CD8-positive, alpha-beta memory T cell (primary cell): ENCODE measurements around the gene PRICKLE2. TPM values are rescaled to one million over a fixed set of nuclear protein-coding genes. Genes with fewer than 3 reads are reported as not detected.
"Not testable (repeated sequence)": the region's sequence is repeated elsewhere in the genome, so short reads cannot be mapped to it uniquely, and the experiment has no call there.

Experiments used
- CTCF ChIA-PET: fragments of 350-600 bp; sonication (Branson Sonifier 250); formaldehyde crosslinking; loops from one replicate; lab custom pipeline; 2021; ENCODE audit warnings: antibody characterized with exemption; lab: Charles Lee
- POLR2A ChIA-PET: fragments of 350-600 bp; sonication (Branson Sonifier 250); formaldehyde crosslinking; loops from one replicate; lab custom pipeline; 2021; ENCODE audit warnings: antibody characterized with exemption; lab: Charles Lee
- DNase-seq, 5 donors: peaks; one replicate each; pipeline versions ENCODE4 v3.0.0 to v3.0.0-alpha.2; 2020 to 2022; ENCODE audit warnings: mixed read lengths in 1 of 5
- H3K27ac ChIP-seq: one replicate; pipeline ENCODE4 v1.7.0; 2013; ENCODE audit warnings: low read depth, mild to moderate bottlenecking, low read length, moderate library complexity
- H3K27me3 ChIP-seq: 2 replicates; pipeline ENCODE4 v1.7.0; 2013; ENCODE audit warnings: low read length, mild to moderate bottlenecking; ENCODE audit not compliant: insufficient read depth, poor library complexity, severe bottlenecking
- H3K36me3 ChIP-seq: 2 replicates; pipeline ENCODE4 v1.7.0; 2013; ENCODE audit warnings: mild to moderate bottlenecking, low read length, moderate library complexity; ENCODE audit not compliant: insufficient read depth
- H3K4me1 ChIP-seq: 2 replicates; pipeline ENCODE4 v1.7.0; 2013; ENCODE audit warnings: mild to moderate bottlenecking, low read length, moderate library complexity; ENCODE audit not compliant: insufficient read depth
- H3K4me3 ChIP-seq: 2 replicates; pipeline ENCODE4 v1.7.0; 2013; ENCODE audit warnings: mild to moderate bottlenecking, low read length
- H3K9me3 ChIP-seq: 2 replicates; pipeline ENCODE4 v1.7.0; 2013; ENCODE audit warnings: mild to moderate bottlenecking, low read length
- H3K27ac Mint-ChIP-seq, 8 donors: one replicate each; pipeline ENCODE4 v1.8.0; 2020 to 2021; ENCODE audit warnings: mixed read lengths in 8 of 8, mild to moderate bottlenecking in 6 of 8, inconsistent platforms in 3 of 8, moderate library complexity in 3 of 8
- H3K27me3 Mint-ChIP-seq, 2 donors: one replicate each; pipeline ENCODE4 v1.8.0; 2020 to 2021; ENCODE audit warnings: mixed read lengths in 2 of 2, mild to moderate bottlenecking in 1 of 2, moderate library complexity in 1 of 2
- H3K36me3 Mint-ChIP-seq, 3 donors: one replicate each; pipeline ENCODE4 v1.8.0; 2020 to 2021; ENCODE audit warnings: mixed read lengths in 3 of 3, inconsistent platforms in 1 of 3, mild to moderate bottlenecking in 1 of 3
- H3K4me1 Mint-ChIP-seq, 3 donors: one replicate each; pipeline ENCODE4 v1.8.0; 2020 to 2021; ENCODE audit warnings: mixed read lengths in 3 of 3, inconsistent platforms in 1 of 3, mild to moderate bottlenecking in 1 of 3
- H3K4me3 Mint-ChIP-seq, 7 donors: one replicate each; pipeline ENCODE4 v1.8.0; 2020 to 2021; ENCODE audit warnings: mixed read lengths in 7 of 7, mild to moderate bottlenecking in 6 of 7, moderate library complexity in 4 of 7, inconsistent platforms in 2 of 7
- H3K9me3 Mint-ChIP-seq, 5 donors: one replicate each; pipeline ENCODE4 v1.8.0; 2020 to 2022; ENCODE audit warnings: mixed read lengths in 5 of 5, mild to moderate bottlenecking in 3 of 5, moderate library complexity in 2 of 5, inconsistent platforms in 1 of 5
- polyA plus RNA-seq: library from polyadenylated mRNA; unstranded; fragments of 300-500 nt; fragmentation: Illumina TruSeq; gene quantifications from one replicate; pipeline ENCODE4 v1.2.3, GENCODE V29; 2021
- total RNA-seq, 2 experiments: library from RNA; stranded (reverse); gene quantifications; one replicate each; pipeline ENCODE4 v1.2.3, GENCODE V29; 2021

PRICKLE2 gene
- total and polyA plus RNA-seq, 3 experiments from 2014 or later, result not detected

GRCh38 chr3:64097920-64098319 is 127.3 kb downstream of the PRICKLE2 start:
- no peak for DNase-seq
- CTCF ChIA-PET, result no interaction called here
- POLR2A ChIA-PET, result no interaction called here
- peaks cover 1 to 20% of the 10 kb centered on the region in 2 donors for H3K27me3 Mint-ChIP-seq
- H3K4me3 ChIP-seq, result no peak overlapping the region
- H3K9me3 Mint-ChIP-seq, result no peaks in the 10 kb centered on the region
- no peaks in the 10 kb centered on the region for H3K4me1 ChIP-seq
- no peaks in the 10 kb centered on the region for H3K36me3 Mint-ChIP-seq
- H3K27ac ChIP-seq, result no peak overlapping the region
- no peak overlapping the region for H3K4me3 Mint-ChIP-seq
- no peak overlapping the region for H3K27ac Mint-ChIP-seq
- H3K4me1 Mint-ChIP-seq, result no peaks in the 10 kb centered on the region
- H3K36me3 ChIP-seq, result no peaks in the 10 kb centered on the region
- H3K27me3 ChIP-seq, result no peaks in the 10 kb centered on the region
- no peaks in the 10 kb centered on the region for H3K9me3 ChIP-seq

- H3K27ac Mint-ChIP-seq, result no peak overlapping the region
These were observed 129.5 kb downstream of the PRICKLE2 start for GRCh38 chr3:64095802-64096201.

DNA sequence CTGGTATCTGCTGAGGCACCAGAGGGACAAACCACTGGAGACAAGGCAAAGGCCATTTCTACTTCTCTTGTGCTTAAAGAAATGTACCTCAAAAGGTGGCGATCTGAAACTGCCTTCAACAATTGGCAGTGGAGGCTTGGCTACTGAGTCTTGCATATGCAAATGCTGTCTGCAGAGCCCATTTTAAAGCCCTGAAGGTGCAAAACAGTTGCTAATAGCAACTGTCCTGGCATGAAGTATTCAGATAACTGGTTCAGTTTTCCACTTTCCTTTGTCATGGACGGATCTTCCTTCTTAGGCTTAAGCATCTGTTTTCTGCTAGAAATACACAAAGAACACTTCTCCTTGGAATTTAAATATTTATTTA is 130.6 kb downstream of the PRICKLE2 start:
- H3K36me3 Mint-ChIP-seq, result no peaks in the 10 kb centered on the region
- CTCF ChIA-PET, result no interaction called here
- Histone ChIP-seq H3K27ac (no peak overlapping the region), H3K4me1 (no peaks in the 10 kb centered on the region), H3K4me3 (no peak overlapping the region), H3K36me3 (no peaks in the 10 kb centered on the region), H3K27me3 (no peaks in the 10 kb centered on the region), H3K9me3 (no peaks in the 10 kb centered on the region)
- no peak overlapping the region for H3K4me3 Mint-ChIP-seq
- POLR2A ChIA-PET, result no interaction called here
- no peak overlapping the region for H3K27ac Mint-ChIP-seq
- peaks cover 6 to 16% of the 10 kb centered on the region in 2 donors for H3K27me3 Mint-ChIP-seq
- no peaks in the 10 kb centered on the region for H3K4me1 Mint-ChIP-seq
- no peak for DNase-seq
- no peaks in the 10 kb centered on the region for H3K9me3 Mint-ChIP-seq

More at GRCh38 chr3:64095802-64096201, 129.5 kb downstream of the PRICKLE2 start:
- Histone ChIP-seq H3K36me3 (no peaks in the 10 kb centered on the region), H3K27ac (no peak overlapping the region), H3K4me3 (no peak overlapping the region), H3K27me3 (no peaks in the 10 kb centered on the region), H3K9me3 (no peaks in the 10 kb centered on the region), H3K4me1 (no peaks in the 10 kb centered on the region)
- CTCF ChIA-PET, result no interaction called here
- no peak for DNase-seq
- H3K27me3 Mint-ChIP-seq, result peaks cover 5 to 16% of the 10 kb centered on the region in 2 donors
- POLR2A ChIA-PET, result no interaction called here
- H3K9me3 Mint-ChIP-seq, result no peaks in the 10 kb centered on the region
- no peaks in the 10 kb centered on the region for H3K36me3 Mint-ChIP-seq
- no peaks in the 10 kb centered on the region for H3K4me1 Mint-ChIP-seq
- no peak overlapping the region for H3K4me3 Mint-ChIP-seq

DNA sequence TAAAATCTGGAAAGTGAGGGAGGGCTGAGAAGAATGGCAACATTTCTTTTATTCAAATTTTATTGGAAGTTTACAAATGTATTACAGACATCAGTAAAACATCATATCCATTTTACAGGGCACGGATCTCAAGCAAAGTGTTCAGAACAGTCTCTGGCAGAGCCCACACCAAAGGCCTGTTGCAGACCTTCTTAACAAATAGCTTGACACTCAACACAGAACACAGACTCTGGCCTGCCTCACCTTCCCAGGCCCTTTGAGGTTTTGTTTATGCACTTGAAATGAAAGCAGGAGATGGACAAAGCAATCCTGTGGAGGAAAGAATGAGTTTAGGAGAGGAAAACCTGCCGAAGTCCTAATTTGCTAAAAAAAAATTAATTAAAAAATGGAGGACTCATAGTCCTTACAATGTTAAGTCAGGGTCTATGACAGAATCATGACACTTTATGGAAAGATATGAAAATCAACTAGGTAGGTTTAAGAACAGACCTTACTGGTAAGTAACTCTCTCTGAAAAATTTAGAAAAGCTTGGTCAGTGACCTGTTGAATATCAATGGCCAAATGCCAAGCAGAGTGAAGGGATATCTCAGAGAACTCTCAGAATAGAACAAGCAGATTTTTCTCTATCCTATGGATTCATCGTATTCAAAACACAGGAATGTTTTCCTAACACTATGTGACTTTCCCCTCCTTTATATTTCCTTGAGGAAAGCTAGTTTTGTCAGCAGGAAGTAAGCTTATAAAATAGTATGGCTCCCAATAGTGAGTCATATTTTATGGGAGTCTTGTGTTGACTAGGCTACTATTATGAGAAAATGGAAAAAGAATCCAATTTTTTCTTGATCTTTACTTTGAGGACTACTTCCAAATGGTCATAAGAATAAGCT is 131.2 kb downstream of the PRICKLE2 start:
- no peak for DNase-seq
- POLR2A ChIA-PET, result no interaction called here
- Histone ChIP-seq H3K27me3 (no peaks in the 10 kb centered on the region), H3K36me3 (no peaks in the 10 kb centered on the region), H3K9me3 (no peaks in the 10 kb centered on the region), H3K4me1 (no peaks in the 10 kb centered on the region), H3K27ac (no peak overlapping the region), H3K4me3 (no peak overlapping the region)
- H3K4me1 Mint-ChIP-seq, result no peaks in the 10 kb centered on the region
- H3K9me3 Mint-ChIP-seq, result no peaks in the 10 kb centered on the region
- H3K36me3 Mint-ChIP-seq, result no peaks in the 10 kb centered on the region
- no peak overlapping the region for H3K27ac Mint-ChIP-seq
- no peak overlapping the region for H3K4me3 Mint-ChIP-seq
- CTCF ChIA-PET, result no interaction called here
- peaks cover 7 to 16% of the 10 kb centered on the region in 2 donors for H3K27me3 Mint-ChIP-seq

DNA sequence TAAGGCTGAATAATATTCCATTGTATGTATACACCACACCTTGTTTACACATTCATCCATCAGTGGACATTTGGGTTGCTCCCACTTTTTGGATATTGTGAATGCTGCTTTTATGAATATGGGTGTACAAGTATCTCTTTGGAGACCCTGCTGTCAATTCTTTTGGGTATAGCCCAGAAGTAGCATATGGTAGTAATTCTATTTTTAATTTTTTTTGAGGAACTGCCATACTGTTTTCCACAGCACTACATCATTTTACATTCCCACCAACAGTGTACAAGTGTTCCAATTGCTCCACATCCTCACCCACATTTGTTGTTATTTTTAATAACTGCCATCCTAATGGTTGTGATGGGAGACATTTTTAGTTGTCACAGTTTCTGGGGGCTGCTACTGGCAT is 132.1 kb downstream of the PRICKLE2 start:
- CTCF ChIA-PET, result no interaction called here

DNA sequence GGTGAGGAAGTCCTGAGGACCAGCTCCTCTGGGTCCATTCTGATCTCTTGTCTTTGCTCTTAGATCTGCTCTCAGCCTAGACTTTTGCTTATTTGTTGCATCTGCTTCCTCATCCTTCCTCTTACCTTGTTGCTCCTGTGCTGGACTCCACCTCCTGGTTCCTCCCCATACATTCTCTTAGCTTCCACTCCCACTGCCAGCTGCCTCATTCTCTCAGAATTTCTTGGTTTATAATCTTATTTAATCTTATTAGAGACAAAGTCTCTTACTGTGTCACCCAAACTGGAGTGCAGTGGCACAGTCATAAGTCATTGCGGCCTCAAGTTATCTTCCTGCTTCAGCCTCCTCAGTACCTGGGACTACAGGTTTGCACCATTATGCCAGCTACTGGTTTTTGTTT is 133.8 kb downstream of the PRICKLE2 start:
- Histone ChIP-seq H3K4me3 (no peak overlapping the region), H3K36me3 (no peaks in the 10 kb centered on the region), H3K27ac (no peak overlapping the region), H3K27me3 (no peaks in the 10 kb centered on the region), H3K9me3 (no peaks in the 10 kb centered on the region), H3K4me1 (no peaks in the 10 kb centered on the region)
- no peaks in the 10 kb centered on the region for H3K36me3 Mint-ChIP-seq
- H3K4me3 Mint-ChIP-seq, result no peak overlapping the region
- ChIA-PET CTCF (no interaction called here), POLR2A (no interaction called here)
- no peak for DNase-seq
- no peaks in the 10 kb centered on the region for H3K4me1 Mint-ChIP-seq
- peaks cover 7 to 15% of the 10 kb centered on the region in 2 donors for H3K27me3 Mint-ChIP-seq
- H3K9me3 Mint-ChIP-seq, result no peaks in the 10 kb centered on the region
- H3K27ac Mint-ChIP-seq, result no peak overlapping the region

More for the DNA sequence above, 132.1 kb downstream of the PRICKLE2 start:
- Histone ChIP-seq H3K9me3 (no peaks in the 10 kb centered on the region), H3K27me3 (no peaks in the 10 kb centered on the region), H3K36me3 (no peaks in the 10 kb centered on the region), H3K4me1 (no peaks in the 10 kb centered on the region), H3K27ac (no peak overlapping the region), H3K4me3 (no peak overlapping the region)
- no peaks in the 10 kb centered on the region for H3K9me3 Mint-ChIP-seq
- H3K36me3 Mint-ChIP-seq, result no peaks in the 10 kb centered on the region
- peaks cover 7 to 10% of the 10 kb centered on the region in 2 donors for H3K27me3 Mint-ChIP-seq
- H3K4me1 Mint-ChIP-seq, result no peaks in the 10 kb centered on the region
- no peak overlapping the region for H3K27ac Mint-ChIP-seq
- no peak overlapping the region for H3K4me3 Mint-ChIP-seq
- DNase-seq, result no peak
- POLR2A ChIA-PET, result no interaction called here

DNA sequence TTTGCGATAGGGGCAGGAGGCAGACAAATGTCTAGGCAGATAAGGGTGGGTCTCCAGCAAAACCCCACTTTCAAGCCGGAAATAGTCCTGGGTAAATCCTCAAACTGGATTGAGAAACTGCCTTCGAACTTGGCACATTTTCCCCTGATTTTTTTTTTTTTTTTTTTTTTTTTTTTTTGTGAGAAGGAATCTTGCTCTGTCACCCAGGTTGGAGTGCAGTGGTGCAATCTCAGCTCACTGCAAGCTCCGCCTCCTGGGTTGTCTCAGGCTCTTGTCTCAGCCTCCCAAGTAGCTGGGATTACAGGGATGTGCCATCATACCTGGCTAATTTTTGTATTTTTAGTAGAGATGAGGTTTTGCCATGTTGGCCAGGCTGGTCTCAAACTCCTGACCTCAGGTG is 135.9 kb downstream of the PRICKLE2 start:
- H3K9me3 ChIP-seq, H3K4me1 Mint-ChIP-seq, H3K27me3 ChIP-seq, H3K4me3 ChIP-seq, DNase-seq, H3K27ac ChIP-seq, H3K9me3 Mint-ChIP-seq, H3K4me3 Mint-ChIP-seq, H3K4me1 ChIP-seq, POLR2A ChIA-PET, H3K36me3 ChIP-seq, H3K36me3 Mint-ChIP-seq, H3K27ac Mint-ChIP-seq: not testable (repeated sequence)
- H3K27me3 Mint-ChIP-seq, result peaks cover 7 to 16% of the 10 kb centered on the region in 2 donors
- CTCF ChIA-PET, result interaction anchor here (0.7 kb wide), 1 partner anchor 439 kb away, joined by 3 read pairs; no protein-coding TSS in a partner anchor

- Mint-ChIP-seq H3K27ac (no peak overlapping the region), H3K36me3 (no peaks in the 10 kb centered on the region), H3K9me3 (peaks cover 0 to under 1% (median 0%) of the 10 kb centered on the region in 5 donors), H3K4me3 (no peak overlapping the region), H3K27me3 (peaks cover 7 to 14% of the 10 kb centered on the region in 2 donors), H3K4me1 (no peaks in the 10 kb centered on the region)
- POLR2A ChIA-PET, result no interaction called here
- no peak overlapping the region for H3K4me3 ChIP-seq
- H3K27ac ChIP-seq, result no peak overlapping the region
- no peak for DNase-seq
- CTCF ChIA-PET, result interaction anchor here (0.7 kb wide), 1 partner anchor 440 kb away, joined by 3 read pairs; no protein-coding TSS in a partner anchor
- no peaks in the 10 kb centered on the region for H3K9me3 ChIP-seq
- H3K27me3 ChIP-seq, result no peaks in the 10 kb centered on the region
- H3K4me1 ChIP-seq, result no peaks in the 10 kb centered on the region
- H3K36me3 ChIP-seq, result no peaks in the 10 kb centered on the region
These were observed 136.7 kb downstream of the PRICKLE2 start for GRCh38 chr3:64088408-64089205.
